Cardiac septum (tissue), 1 donor: ENCODE results near the gene RSF1. TPM values are rescaled to one million over a fixed set of nuclear protein-coding genes. Genes with fewer than 3 reads are reported as not detected.
"Not testable (repeated sequence)": the region's sequence is repeated elsewhere in the genome, so short reads cannot be mapped to it uniquely, and the experiment has no call there.

Experiments
- DNase-seq: peaks from one replicate; pipeline ENCODE4 v3.0.0-alpha.2; 2020; ENCODE audit warnings: low spot score
- intact Hi-C: fragments of 100-400 bp; cut with DNase I; formaldehyde crosslinking; loops from one replicate; pipeline ENCODE4 v1.14.0; 2022
- total RNA-seq: library from RNA; stranded (reverse); fragmentation: NEBNext Ultra II Directional; extraction: Animal tissue kit (Norgen Biotek cat#: 25700); gene quantifications from one replicate; pipeline ENCODE4 v1.2.1, GENCODE V29; 2021
- donor health status: DM: no; HTN: no; CAD: no.

The RSF1 gene
- total RNA-seq, 1 donor from 2014 or later: 52.3 TPM

DNA sequence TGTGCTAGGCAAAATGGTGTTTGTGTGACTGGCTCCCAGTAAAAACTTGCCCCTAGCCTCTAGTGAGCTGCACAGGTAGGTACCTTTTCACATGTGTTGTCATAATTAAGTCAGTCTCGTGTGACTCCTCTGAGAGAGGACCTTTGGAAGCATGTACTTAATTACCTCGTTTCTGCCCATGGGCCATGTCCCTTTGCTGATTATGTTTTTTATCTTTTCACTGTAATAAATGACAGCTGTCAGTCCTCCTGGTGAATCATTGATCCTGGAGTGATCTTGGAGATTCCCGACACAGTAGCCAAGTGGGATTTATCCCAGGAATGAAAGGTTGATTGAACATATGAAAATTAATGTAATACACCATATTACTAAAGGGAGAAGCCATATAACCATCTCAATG, 170.4 kb downstream of the RSF1 start:
- no peak for DNase-seq
- intact Hi-C loops: no loop called here

DNA sequence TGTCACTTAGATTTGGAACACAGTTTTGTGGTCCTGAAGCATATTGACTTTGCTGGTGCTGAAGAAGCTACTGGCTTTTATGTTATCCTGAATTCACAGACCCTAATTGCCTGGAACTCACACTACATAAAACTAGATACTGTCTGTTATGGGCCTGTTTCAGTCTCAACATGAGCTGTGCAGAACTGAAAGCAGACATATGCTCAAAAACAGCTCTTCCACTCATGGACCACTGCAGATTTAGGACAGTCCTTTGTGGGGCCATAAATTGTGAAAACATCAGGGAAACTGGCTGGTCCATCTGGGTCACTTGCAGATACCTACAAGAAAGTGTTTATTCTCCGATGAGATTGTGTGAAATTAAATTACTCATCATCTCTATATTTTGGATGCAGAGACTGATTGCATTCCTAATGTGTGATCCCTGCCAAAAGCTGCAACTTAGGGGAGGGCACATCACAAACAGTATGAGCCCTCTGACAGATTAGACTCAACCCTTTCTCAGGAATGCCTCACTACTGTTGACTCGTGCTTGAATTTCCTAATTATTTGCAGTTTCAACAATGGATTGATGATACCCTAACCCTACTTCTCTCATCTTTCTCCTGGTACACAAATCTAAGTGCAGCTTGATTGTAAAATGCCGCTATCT, 172.7 kb downstream of the RSF1 start:
- intact Hi-C loops: no loop called here

DNA sequence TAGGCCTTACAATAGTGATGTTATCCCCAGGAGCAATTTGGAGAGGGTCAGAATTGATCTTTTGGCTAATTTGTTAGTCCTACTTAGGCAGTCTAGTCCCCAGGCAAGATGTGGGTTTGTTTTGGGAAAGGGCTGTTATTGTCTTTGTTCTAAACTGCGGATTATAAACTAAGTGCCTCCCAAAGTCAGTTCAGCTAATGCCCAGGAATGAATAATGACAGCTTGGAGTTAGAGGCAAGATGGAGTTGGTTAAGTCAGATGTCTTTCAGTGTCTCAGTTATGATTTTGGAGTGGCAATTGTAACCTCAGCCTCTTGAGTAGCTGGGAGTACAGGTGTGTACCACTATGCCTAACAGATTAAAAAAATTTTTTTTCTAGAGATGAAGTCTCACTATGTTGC, 175.6 kb downstream of the RSF1 start:
- no peak for DNase-seq
- intact Hi-C loops: no loop called here

More for the DNA sequence above, 172.7 kb downstream of the RSF1 start:
- DNase-seq: no peak

DNA sequence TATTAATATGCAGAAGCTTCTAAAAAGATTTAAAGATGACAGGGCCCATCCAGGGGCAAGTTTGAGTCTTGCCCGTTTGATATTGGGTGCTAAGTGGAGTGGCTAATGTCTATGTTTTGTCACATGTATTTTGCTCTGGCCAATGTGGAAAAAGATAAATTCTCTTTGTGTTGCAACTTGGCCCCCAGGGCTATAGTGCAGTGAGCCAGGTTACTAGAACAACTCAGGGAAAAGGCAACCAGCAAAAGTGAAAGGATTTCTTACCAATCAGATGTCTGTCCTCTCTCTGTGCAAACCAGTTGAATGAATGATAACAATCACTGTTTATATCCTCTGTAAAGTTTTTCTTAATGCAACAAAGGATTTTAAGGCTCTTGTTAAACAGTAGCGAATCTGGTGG, 178.3 kb downstream of the RSF1 start:
- intact Hi-C loops: no loop called here
- no peak for DNase-seq

DNA sequence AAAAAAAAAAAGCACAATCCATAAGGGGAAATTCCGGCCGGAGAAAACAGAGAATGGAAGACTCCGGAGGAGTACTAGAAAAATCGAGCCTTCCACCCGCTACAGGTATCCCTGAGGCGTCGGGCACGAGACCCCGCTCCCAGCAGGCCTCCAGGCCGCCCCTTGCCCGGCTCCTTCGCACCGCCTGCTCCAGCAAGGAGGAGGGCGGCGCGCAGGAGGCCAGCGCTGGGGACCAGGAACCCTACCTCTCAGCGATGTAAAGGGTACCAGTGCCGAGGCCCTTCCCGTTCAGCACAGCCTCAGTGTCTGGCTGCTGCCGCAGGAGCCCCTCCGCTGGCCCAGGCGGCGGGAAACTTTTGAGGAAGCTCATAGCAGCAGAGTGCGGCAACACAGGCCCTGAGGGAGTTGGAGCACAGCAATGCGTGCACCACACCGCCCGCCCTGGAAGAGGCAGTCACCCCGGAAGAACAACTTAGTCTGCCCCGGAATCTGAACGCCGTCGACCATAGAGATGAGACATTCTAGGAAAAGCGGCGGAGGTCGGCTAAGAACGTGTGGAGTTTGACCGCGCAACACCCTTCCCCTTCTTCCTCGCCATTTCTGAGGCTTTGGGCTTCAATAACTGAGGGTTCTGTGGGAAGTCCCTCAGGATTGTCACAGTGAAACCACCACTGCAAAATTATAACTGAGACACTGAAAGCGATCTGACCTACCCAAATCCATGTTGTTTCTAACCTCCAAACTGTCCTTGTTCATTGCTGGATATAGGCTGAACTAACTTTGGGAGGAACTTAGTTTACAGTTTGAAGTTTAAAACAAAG, 183.0 kb downstream of the RSF1 start, which contains the start of gene CLNS1A:
TSS of gene CLNS1A (minus strand) at position 450 of the 821 bp plus-strand sequence. CDS start at position 370, 80 bp downstream.
- intact Hi-C loops: loop anchor here (2.0 to 10.0 kb wide), 2 partner anchors 181 to 357 kb away; partner anchors contain the start of gene INTS4
- peak; percentile 94 for DNase-seq

DNA sequence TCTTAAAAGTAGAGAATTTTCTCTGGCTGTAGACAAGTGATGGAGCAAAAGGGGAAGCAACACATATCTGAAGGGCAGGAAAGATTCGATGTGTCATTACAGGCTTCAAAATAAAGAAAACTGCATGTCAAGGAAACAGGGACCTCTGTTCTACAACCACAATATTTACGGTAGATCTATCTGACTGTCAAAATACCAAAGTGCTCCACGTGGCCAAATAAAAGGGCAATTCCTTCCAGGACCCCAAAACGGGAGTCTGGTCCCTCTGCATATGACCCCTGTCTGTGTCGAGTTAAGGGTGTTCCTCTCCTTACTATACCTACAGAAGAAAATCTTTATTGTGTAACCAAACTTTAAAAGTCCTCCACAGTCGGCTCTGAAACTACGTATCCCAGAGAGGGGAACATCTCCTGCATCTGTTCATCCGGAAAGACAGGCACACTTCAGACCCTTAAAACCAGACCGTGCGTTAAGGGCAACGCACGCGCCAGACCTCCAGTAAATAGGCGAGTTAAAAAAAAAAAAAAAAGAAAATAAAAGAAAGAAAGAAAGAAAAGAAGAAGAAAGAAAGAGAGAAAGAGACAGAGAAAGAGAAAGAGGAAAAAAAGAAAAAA, 183.7 kb downstream of the RSF1 start:
- intact Hi-C loops: loop anchor here (10.0 kb wide), 1 partner anchor 358 kb away; the partner anchor contains the start of gene INTS4
- DNase-seq: no peak

DNA sequence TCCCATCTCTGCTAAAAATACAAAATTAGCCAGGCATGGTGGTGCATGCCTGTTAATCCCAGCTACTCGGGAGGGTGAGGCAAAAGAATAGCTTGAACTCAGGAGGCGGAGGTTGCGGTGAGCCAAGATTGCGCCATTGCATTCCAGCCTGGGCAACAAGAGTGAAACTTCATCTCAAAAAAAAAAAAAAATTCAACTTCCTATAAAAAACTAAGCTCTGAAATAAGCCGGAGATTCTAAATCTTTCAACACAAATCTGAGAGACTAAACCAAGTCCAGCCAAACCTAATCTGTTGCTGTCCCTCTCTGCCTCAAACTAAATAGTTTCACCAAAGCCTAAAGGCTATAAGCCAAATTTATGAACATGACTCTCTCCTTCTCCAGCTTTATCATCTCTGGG, 186.6 kb downstream of the RSF1 start:
- not testable (repeated sequence) for DNase-seq
- intact Hi-C loops: loop anchor here (10.0 kb wide), 1 partner anchor 361 kb away; the partner anchor contains the start of gene INTS4

DNA sequence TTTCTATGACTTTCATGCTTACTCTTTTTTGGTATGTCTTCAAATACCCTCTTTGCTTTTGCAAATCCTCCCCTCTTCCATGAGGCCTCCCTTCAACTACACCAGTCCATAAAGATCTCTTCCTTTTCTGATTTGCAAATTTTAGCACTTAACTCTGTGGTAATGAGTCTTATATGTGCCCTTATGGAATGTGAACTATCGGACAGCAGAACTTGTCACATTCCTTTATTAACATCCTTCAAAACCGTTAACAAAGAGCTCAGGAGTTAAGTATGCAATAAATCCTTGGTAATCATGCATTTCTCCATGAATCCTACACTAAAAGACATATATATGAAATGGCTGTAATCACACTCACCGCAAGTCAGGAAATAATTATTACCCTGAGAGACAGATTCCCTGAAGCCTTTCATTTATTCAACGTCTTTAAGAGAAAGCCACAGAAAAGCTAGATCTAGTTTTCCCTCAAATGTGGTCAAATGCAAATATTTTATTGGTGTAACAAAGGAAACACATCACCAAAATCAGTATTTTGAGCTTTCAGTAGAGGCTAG, 190.3 kb downstream of the RSF1 start:
- no peak for DNase-seq
- intact Hi-C loops: loop anchor here (10.0 kb wide), 1 partner anchor 365 kb away; the partner anchor contains the start of gene INTS4

DNA sequence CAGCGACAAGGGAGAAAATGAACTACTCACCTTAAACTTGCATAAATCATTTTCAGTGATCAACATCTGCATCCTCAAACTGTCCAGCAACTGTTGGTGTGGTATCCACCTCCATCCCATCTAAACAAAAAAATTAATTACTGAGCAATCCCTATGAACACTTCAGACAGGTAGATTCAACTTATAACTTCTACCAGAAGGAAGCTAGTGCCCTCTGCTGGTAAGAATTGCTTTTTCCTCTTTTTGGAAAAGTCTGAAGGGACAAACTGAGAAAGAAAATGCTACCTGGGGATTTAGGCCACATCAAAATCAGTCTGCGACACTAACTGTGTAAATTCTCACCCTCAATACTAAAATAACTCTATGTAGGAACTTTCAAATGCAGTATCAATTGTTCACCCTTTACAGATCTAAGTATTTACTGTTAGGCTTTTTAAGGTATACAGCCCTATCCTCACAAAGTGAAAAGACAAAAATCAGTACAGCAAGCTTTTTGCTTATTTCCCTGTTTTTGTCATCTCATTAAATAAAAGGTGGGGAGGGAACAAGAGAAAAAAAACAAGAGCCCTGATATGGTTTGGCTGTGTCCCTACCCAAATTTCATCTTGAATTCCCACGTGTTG, 200.8 kb downstream of the RSF1 start:
- DNase-seq: no peak
- intact Hi-C loops: no loop called here

DNA sequence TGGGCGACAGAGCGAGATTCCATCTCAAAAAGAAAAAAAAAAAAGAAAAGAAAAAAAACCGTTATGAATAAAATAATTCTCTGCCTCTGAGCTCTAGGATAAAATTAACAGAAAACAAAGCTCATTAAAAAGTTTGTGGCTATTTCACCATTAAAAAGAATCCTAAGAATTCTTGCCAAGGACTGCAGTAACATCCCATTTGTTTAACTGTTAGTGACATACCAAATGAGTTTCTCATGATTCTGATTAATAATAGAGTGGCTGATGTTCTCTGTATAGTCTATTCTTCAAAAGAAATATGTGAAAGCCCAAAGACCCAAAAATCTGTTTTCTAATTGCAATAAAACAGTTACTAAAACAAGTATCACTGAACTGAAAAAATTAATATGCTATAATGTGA, 202.6 kb downstream of the RSF1 start:
- intact Hi-C loops: no loop called here
- no peak for DNase-seq

DNA sequence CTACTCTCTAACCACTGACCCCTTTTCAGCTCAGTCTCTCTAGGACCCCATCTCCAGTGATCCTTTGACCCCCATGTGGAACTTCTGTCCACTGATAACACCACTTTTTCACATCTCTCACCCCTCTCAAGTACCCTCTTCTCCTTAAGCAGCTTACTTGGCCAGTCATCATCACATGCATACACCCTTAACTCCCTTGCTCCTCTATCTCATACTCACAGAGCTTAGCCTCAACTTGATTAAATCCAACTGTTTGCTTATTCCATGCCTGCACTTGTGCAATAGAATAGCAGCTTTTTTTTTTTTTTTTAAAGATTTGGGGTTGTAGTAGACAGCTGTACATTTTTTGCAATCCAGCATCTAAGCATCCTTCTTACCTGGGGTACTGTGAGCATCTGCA, 208.6 kb downstream of the RSF1 start:
- intact Hi-C loops: no loop called here
- no peak for DNase-seq

Other genes starting within 250 kb of the RSF1 start
- 0.54 TPM for gene AQP11, start 230.8 kb downstream of the RSF1 start, total RNA-seq
- 71.7 TPM for gene CLNS1A, start 182.9 kb downstream of the RSF1 start, total RNA-seq
- gene AAMDC, start 422 bp upstream of the RSF1 start, total RNA-seq: 38.5 TPM
- gene INTS4, start 173.9 kb upstream of the RSF1 start, total RNA-seq: 19.3 TPM
- gene KCTD14, start 202.6 kb upstream of the RSF1 start, total RNA-seq: 0.13 TPM
- gene THRSP, start 243.1 kb upstream of the RSF1 start, total RNA-seq: 2.0 TPM